ENCODE results near the gene IFI27L1.

GRCh38 chr14:94043756-94044475, 37.2 kb upstream of the IFI27L1 start:
- TF ChIP-seq POLR2A (IDR thresholded peaks at IDR 0.05; ENCODE audit: low read depth, low read length) (no peak), POLR2AphosphoS5 (IDR thresholded peaks at IDR 0.05; ENCODE audit: low read depth, low read length) (peak; percentile 56; the same call in 1 of the 2 replicates), SPI1 (IDR thresholded peaks at IDR 0.05; ENCODE audit: low read depth, low read length) (no peak)

Measured in GM12891 (cell line).